NB4 (cell line): ENCODE data around the gene OPTN.

Source experiments
- DNase-seq: peaks from one replicate; pipeline ENCODE4 v3.0.0; 2010; ENCODE audit warnings: low read depth
- H3K4me3 ChIP-seq: one replicate; pipeline ENCODE4 v1.5.1; 2011; ENCODE audit warnings: mild to moderate bottlenecking, low read depth, low read length, moderate library complexity
- CTCF ChIP-seq: IDR thresholded peaks from one replicate; pipeline ENCODE4 v1.5.1; 2012; ENCODE audit warnings: low read depth, low read length
- MYC ChIP-seq: IDR thresholded peaks from 2 replicates; pipeline ENCODE4 v1.6.1; 2011; ENCODE audit warnings: low read depth, low read length
- POLR2A ChIP-seq: IDR thresholded peaks from 2 replicates; pipeline ENCODE4 v1.6.1; 2011; ENCODE audit warnings: mild to moderate bottlenecking; ENCODE audit not compliant: insufficient read length; ENCODE audit errors: extremely low read depth
- TF ChIP-seq, protein P1 (sequence below): IDR thresholded peaks from 2 replicates; pipeline ENCODE4 v1.6.1; 2011; ENCODE audit warnings: low read depth, low read length

The OPTN gene

DNA sequence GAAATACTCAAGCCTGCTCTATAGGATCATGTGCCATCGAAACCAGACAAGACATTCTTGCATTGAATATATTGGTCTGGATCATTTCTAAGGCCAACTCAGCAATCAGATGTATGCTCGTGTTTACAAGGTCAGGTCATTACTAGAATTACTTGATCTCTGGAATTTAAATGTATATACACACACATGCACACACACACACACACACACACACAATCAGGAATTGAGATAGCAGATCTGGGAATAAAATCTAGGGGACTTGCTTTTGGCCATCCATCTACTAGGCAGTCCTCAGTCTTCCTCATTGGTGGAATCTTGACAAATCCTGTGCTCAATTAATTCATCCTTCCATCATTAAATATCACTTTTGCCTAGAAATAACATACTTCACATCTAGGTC is 3.6 kb downstream of the OPTN start:
- TF ChIP-seq, protein P1, sequence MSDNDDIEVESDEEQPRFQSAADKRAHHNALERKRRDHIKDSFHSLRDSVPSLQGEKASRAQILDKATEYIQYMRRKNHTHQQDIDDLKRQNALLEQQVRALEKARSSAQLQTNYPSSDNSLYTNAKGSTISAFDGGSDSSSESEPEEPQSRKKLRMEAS, result no peak
- TF ChIP-seq POLR2A, result no peak
- no peak for TF ChIP-seq MYC
- TF ChIP-seq CTCF, result no peak
- DNase-seq, result no peak
- no peak overlapping the region for H3K4me3 ChIP-seq

DNA sequence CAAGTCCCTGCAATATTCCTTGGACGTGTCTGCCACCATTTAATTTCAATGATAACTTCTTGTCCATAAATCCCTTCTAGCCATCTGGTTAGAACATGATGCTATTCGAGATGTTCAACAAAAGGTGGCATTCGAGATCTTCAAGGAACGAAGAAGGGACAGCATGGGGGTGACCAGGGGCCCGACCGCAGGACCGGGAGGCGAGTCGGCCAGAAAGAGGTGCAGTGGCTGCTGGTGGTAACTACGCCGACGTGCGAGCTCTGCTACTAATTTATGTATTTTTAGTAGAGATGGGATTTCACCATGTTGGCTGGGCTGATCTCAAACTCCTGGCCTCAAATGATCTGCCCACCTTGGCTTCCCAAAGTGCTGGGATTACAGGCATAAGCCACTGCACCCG is 4.7 kb downstream of the OPTN start:
- H3K4me3 ChIP-seq, result no peak overlapping the region
- DNase-seq, result no peak
- no peak for TF ChIP-seq CTCF
- TF ChIP-seq MYC, result no peak
- TF ChIP-seq, protein P1, result no peak
- TF ChIP-seq POLR2A, result no peak

GRCh38 chr10:13105184-13105583 is 5.2 kb downstream of the OPTN start:
- no peak for DNase-seq
- H3K4me3 ChIP-seq, result no peak overlapping the region
- TF ChIP-seq CTCF (no peak), POLR2A (no peak), MYC (no peak)
- TF ChIP-seq, protein P1, result no peak

DNA sequence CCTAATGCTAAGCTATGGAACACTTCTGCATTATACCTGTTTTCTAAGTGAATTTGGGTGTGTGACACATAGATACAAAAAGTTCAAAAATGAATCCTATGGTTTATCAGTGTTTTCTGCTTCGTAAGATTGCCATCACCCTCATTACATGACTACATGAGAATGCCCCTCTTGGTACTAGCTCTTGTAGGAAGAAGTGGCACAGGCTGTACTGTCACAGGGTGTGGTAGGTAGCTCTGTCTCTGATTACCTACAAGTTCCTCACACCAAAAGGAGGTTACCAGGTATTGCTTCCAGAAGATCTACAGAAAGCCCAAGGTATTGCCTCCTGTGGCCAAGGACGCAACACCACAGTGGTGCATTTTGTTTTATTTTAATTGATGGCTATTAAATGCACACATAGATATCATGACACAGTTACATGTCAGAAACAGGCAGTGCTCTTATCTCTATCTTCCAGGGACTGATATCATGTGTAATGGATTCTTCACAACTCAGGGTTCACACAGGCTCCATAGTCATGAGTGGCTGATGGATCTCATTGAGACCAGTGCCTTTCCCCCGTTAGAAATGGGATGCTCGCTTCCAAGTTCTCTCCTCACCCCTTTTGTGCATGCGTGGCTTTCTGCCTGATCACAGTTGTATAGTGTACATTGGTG is 6.6 kb downstream of the OPTN start:
- no peak overlapping the region for H3K4me3 ChIP-seq
- no peak for TF ChIP-seq POLR2A
- TF ChIP-seq, protein P1, result no peak
- TF ChIP-seq CTCF, result no peak
- TF ChIP-seq MYC, result no peak
- no peak for DNase-seq

GRCh38 chr10:13110908-13111307 is 10.9 kb downstream of the OPTN start:
- no peak for TF ChIP-seq MYC
- no peak for TF ChIP-seq POLR2A
- no peak for TF ChIP-seq CTCF
- TF ChIP-seq, protein P1, result no peak
- H3K4me3 ChIP-seq, result no peak overlapping the region
- no peak for DNase-seq

DNA sequence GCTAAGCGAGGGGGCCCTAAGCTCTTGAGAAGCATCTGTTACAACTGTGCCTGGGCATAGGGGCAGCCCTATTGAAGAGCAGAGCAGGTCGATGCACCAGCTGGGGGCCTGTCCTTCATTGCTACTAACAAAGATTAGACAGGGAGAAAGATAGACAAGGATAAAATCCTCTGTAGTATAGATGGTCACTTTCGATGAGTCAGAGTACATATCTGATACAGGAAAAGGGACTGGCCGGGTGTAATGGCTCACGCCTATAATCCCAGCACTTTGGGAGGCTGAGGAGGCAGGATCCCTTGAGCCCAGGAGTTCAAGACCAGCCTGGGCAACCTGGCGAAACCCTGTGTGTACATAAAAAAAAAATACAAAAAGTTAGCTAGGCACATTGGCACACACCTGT is 13.6 kb downstream of the OPTN start:
- TF ChIP-seq MYC, result no peak
- no peak for TF ChIP-seq CTCF
- no peak for TF ChIP-seq POLR2A
- TF ChIP-seq, protein P1, result no peak
- H3K4me3 ChIP-seq, result no peak overlapping the region
- DNase-seq, result no peak
